NAMALWA (cell line): ENCODE results near the gene SNRNP40.
A peak's percentile ranks its signal among the peaks of the same experiment; 100 is the strongest.
"Not testable (repeated sequence)": the region's sequence is repeated elsewhere in the genome, so short reads cannot be mapped to it uniquely, and the experiment has no call there.

Experiments
- DNase-seq: peaks from one replicate; pipeline ENCODE4 v3.0.0-alpha.2; 2015; ENCODE audit warnings: low spot score

SNRNP40 gene

GRCh38 chr1:31296486-31297276, at the start of gene SNRNP40, which contains the start of gene ZCCHC17:
TSS of gene SNRNP40 (minus strand) at chr1:31296788. CDS start at chr1:31296751, 37 bp downstream.
TSS of gene ZCCHC17 (plus strand) at chr1:31297032. CDS start at chr1:31310099, 13,067 bp downstream.
- DNase-seq = peak; percentile 100

GRCh38 chr1:31345635-31346034, 49.0 kb upstream of the SNRNP40 start:
- DNase-seq = no peak

- DNase-seq = no peak
These were observed 47.9 kb upstream of the SNRNP40 start for GRCh38 chr1:31344503-31344902.

GRCh38 chr1:31336687-31337467, 40.3 kb upstream of the SNRNP40 start:
- DNase-seq = no peak

- DNase-seq = peak; percentile 80
These were observed 38.4 kb upstream of the SNRNP40 start for GRCh38 chr1:31335007-31335406.

- DNase-seq = no peak
These were observed 30.8 kb upstream of the SNRNP40 start for GRCh38 chr1:31327381-31327780.

GRCh38 chr1:31326461-31326860, 29.9 kb upstream of the SNRNP40 start:
- no peak for DNase-seq

- DNase-seq = no peak
These were observed 28.4 kb upstream of the SNRNP40 start for GRCh38 chr1:31324992-31325391.

- no peak for DNase-seq
These were observed 27.5 kb upstream of the SNRNP40 start for GRCh38 chr1:31324093-31324492.

- no peak for DNase-seq
These were observed 21.6 kb upstream of the SNRNP40 start for GRCh38 chr1:31318146-31318545.

GRCh38 chr1:31315902-31316301, 19.3 kb upstream of the SNRNP40 start:
- no peak for DNase-seq

GRCh38 chr1:31310198-31310597, 13.6 kb upstream of the SNRNP40 start:
- DNase-seq = no peak

- DNase-seq = no peak
These were observed 11.4 kb upstream of the SNRNP40 start for GRCh38 chr1:31308036-31308435.

GRCh38 chr1:31306278-31306677, 9.7 kb upstream of the SNRNP40 start:
- no peak for DNase-seq

- DNase-seq = no peak
These were observed 6.3 kb upstream of the SNRNP40 start for GRCh38 chr1:31302709-31303441.

GRCh38 chr1:31300193-31300592, 3.6 kb upstream of the SNRNP40 start:
- no peak for DNase-seq

- DNase-seq = no peak
These were observed 2.8 kb upstream of the SNRNP40 start for GRCh38 chr1:31299365-31299764.

- peak; percentile 34 for DNase-seq
These were observed 974 bp upstream of the SNRNP40 start for GRCh38 chr1:31297277-31298247.

GRCh38 chr1:31295874-31296485, 608 bp downstream of the SNRNP40 start:
- no peak for DNase-seq

- DNase-seq = no peak
These were observed 7.6 kb downstream of the SNRNP40 start for GRCh38 chr1:31289021-31289420.

GRCh38 chr1:31287791-31288190, 8.8 kb downstream of the SNRNP40 start:
- not testable (repeated sequence) for DNase-seq
